ENCODE measurements around the gene FYCO1.

FYCO1 gene

DNA sequence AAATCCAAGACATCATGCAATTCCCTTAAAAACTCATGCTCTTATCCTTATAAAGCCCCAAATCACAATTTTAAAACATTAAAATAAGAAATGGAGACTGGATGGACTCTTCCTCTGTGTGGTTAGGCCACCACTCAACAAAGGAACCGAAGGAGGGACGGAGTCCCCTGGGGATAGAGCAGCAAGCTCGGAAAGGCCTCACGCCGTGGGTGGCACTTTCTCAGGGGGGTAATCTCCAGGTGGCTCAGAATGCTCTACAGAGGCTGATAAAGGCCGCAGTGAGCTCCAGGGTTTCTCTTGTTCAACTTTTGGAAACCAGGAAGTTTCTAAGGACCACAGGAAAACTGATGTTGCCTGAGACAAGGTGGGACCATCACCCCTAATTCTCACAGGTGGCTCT lies 86.1 kb downstream of the FYCO1 start:
- no peak overlapping the region for H3K27ac ChIP-seq (ENCODE audit: low read depth, low read length)
- no peak overlapping the region for H3K4me3 ChIP-seq (ENCODE audit: low read length)
- no peaks in the 10 kb centered on the region for H3K27me3 ChIP-seq (ENCODE audit: control insufficient read depth, insufficient read depth, low read length)
- H3K4me1 ChIP-seq (ENCODE audit: control insufficient read depth, insufficient read depth, low read length): no peaks in the 10 kb centered on the region
- no peaks in the 10 kb centered on the region for H3K36me3 ChIP-seq (ENCODE audit: control insufficient read depth, insufficient read depth, low read length)
- H3K9ac ChIP-seq (ENCODE audit: low read length): no peak overlapping the region

DNA sequence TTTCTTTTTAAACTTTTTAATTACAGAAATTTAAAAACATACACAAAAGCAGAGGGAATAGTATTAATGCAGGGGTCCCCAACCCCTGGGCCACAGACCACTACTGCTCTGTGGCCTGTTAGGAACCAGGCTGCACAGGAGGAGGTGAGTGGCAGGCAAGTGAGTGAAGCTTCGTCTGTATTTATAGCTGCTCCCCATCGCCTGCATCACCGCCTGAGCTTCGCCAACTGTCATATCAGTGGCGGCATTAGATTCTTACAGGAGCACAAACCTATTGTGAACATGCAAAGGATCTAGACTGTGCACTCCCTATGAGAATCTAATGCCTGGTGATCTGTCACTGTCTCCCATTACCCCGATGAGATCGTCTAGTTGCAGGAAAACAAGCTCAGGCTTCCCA lies 86.9 kb downstream of the FYCO1 start:
- H3K36me3 ChIP-seq (ENCODE audit: control insufficient read depth, insufficient read depth, low read length): no peaks in the 10 kb centered on the region
- H3K27me3 ChIP-seq (ENCODE audit: control insufficient read depth, insufficient read depth, low read length): no peaks in the 10 kb centered on the region
- H3K4me3 ChIP-seq (ENCODE audit: low read length): no peak overlapping the region
- H3K27ac ChIP-seq (ENCODE audit: low read depth, low read length): no peak overlapping the region
- no peaks in the 10 kb centered on the region for H3K4me1 ChIP-seq (ENCODE audit: control insufficient read depth, insufficient read depth, low read length)
- H3K9ac ChIP-seq (ENCODE audit: low read length): no peak overlapping the region

DNA sequence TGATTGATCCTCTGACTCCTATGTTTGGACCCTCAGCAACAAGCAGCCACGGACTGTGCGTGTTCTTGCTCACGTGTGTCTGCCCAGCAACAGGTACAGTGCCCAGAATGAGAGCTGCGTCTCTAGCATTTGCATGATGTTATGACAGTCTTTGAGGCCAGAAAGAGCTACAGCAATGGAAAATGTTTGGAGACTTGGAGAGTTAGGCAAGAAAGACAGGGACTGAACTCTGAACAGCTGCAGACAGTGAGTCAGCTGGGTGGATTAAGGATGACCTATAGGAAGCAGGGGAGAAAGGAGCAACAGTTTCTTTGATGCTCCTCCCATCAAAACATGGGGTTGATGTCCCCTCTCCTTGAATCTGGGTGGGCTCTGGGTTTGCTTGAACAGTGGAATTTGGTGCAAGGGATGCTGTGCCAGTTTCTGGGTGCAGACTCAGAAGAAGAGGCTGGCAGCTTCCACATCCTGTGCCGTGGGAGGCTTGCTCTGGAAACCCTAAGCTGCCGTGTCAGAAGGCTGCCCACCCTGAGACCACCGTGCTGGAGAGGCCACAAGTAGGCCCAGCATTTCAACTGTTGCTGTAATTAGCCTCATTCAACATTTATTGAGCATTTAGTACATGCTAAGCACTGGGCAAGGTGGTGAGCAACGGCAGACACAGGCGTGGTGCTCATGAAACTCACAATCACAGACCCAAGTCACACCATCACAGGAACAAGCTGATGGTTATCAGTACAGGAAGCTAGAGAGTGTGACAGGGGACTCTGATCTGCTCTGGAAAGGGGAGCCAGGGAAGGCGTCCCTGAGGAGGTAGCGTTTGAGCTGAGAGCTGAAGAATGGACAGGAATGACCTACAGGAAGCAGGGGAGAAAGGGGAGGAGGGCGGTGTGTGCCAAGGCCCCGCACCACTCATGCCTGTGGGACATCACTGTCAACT lies 87.6 kb downstream of the FYCO1 start:
- no peak overlapping the region for H3K27ac ChIP-seq (ENCODE audit: low read depth, low read length)

GRCh38 chr3:45906681-45907407 lies 88.8 kb downstream of the FYCO1 start:
- Histone ChIP-seq H3K4me3 (ENCODE audit: low read length) (no peak overlapping the region), H3K27me3 (ENCODE audit: control insufficient read depth, insufficient read depth, low read length) (no peaks in the 10 kb centered on the region), H3K4me1 (ENCODE audit: control insufficient read depth, insufficient read depth, low read length) (no peaks in the 10 kb centered on the region), H3K27ac (ENCODE audit: low read depth, low read length) (no peak overlapping the region), H3K36me3 (ENCODE audit: control insufficient read depth, insufficient read depth, low read length) (no peaks in the 10 kb centered on the region), H3K9ac (ENCODE audit: low read length) (no peak overlapping the region)

More for the DNA sequence above, 87.6 kb downstream of the FYCO1 start:
- Histone ChIP-seq H3K27me3 (ENCODE audit: control insufficient read depth, insufficient read depth, low read length) (no peaks in the 10 kb centered on the region), H3K9ac (ENCODE audit: low read length) (no peak overlapping the region), H3K4me3 (ENCODE audit: low read length) (no peak overlapping the region), H3K36me3 (ENCODE audit: control insufficient read depth, insufficient read depth, low read length) (no peaks in the 10 kb centered on the region), H3K4me1 (ENCODE audit: control insufficient read depth, insufficient read depth, low read length) (no peaks in the 10 kb centered on the region)

- no peak overlapping the region for H3K9ac ChIP-seq (ENCODE audit: low read length)
- H3K4me3 ChIP-seq (ENCODE audit: low read length): no peak overlapping the region
- H3K36me3 ChIP-seq (ENCODE audit: control insufficient read depth, insufficient read depth, low read length): no peaks in the 10 kb centered on the region
- no peak overlapping the region for H3K27ac ChIP-seq (ENCODE audit: low read depth, low read length)
- no peaks in the 10 kb centered on the region for H3K4me1 ChIP-seq (ENCODE audit: control insufficient read depth, insufficient read depth, low read length)
- H3K27me3 ChIP-seq (ENCODE audit: control insufficient read depth, insufficient read depth, low read length): no peaks in the 10 kb centered on the region
Observed at GRCh38 chr3:45905755-45906154, 89.9 kb downstream of the FYCO1 start.

DNA sequence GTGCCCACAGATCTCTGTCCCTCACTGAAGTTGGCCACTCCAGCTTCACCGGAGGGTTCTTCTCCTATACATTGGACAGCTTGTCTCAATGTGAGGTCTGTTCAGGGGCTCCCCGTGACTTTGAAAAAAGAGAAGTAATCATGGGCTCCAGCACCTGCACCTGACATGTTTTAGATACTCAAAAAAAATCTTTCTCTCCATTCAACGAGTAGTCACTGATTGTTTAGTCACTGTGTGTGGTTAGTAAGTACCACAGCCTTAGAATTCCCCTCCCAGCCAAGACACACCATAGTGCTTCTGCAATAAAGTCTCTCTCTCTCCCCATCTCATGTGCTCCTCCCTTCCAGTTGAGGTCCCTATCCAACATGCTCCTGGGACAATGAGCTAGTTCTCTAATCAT lies 90.7 kb downstream of the FYCO1 start:
- Histone ChIP-seq H3K27me3 (ENCODE audit: control insufficient read depth, insufficient read depth, low read length) (no peaks in the 10 kb centered on the region), H3K27ac (ENCODE audit: low read depth, low read length) (no peak overlapping the region), H3K4me1 (ENCODE audit: control insufficient read depth, insufficient read depth, low read length) (no peaks in the 10 kb centered on the region), H3K36me3 (ENCODE audit: control insufficient read depth, insufficient read depth, low read length) (no peaks in the 10 kb centered on the region), H3K4me3 (ENCODE audit: low read length) (no peak overlapping the region), H3K9ac (ENCODE audit: low read length) (no peak overlapping the region)

DNA sequence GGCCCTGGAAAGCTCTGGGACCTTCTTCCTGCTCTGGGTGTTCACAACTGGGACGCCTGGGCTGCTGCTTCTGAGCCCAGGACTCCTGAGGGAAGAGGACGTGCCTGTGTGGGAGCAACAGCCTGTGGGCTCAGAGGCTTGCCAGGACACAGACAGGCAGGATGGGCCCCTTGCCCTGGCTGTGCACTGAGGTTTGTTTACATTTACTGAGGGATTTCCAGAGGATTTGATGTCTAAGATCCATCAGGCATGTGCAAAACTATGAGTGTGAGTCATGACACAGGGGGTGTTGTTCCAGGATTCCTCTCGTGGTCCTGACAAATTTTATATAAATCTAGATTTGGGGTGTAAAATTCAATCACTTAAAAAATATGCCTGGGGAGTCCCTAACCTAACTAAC lies 98.7 kb downstream of the FYCO1 start:
- Histone ChIP-seq H3K27ac (ENCODE audit: low read depth, low read length) (no peak overlapping the region), H3K4me3 (ENCODE audit: low read length) (no peak overlapping the region), H3K9ac (ENCODE audit: low read length) (no peak overlapping the region), H3K27me3 (ENCODE audit: control insufficient read depth, insufficient read depth, low read length) (no peaks in the 10 kb centered on the region), H3K4me1 (ENCODE audit: control insufficient read depth, insufficient read depth, low read length) (no peaks in the 10 kb centered on the region), H3K36me3 (ENCODE audit: control insufficient read depth, insufficient read depth, low read length) (no peaks in the 10 kb centered on the region)

GRCh38 chr3:45895686-45896468 lies 99.7 kb downstream of the FYCO1 start:
- Histone ChIP-seq H3K9ac (ENCODE audit: low read length) (no peak overlapping the region), H3K27ac (ENCODE audit: low read depth, low read length) (no peak overlapping the region), H3K4me3 (ENCODE audit: low read length) (no peak overlapping the region), H3K27me3 (ENCODE audit: control insufficient read depth, insufficient read depth, low read length) (no peaks in the 10 kb centered on the region), H3K4me1 (ENCODE audit: control insufficient read depth, insufficient read depth, low read length) (no peaks in the 10 kb centered on the region), H3K36me3 (ENCODE audit: control insufficient read depth, insufficient read depth, low read length) (no peaks in the 10 kb centered on the region)

GRCh38 chr3:45894015-45894414 lies 101.6 kb downstream of the FYCO1 start:
- no peaks in the 10 kb centered on the region for H3K4me1 ChIP-seq (ENCODE audit: control insufficient read depth, insufficient read depth, low read length)
- no peak overlapping the region for H3K4me3 ChIP-seq (ENCODE audit: low read length)
- H3K9ac ChIP-seq (ENCODE audit: low read length): no peak overlapping the region
- H3K27ac ChIP-seq (ENCODE audit: low read depth, low read length): no peak overlapping the region
- no peaks in the 10 kb centered on the region for H3K27me3 ChIP-seq (ENCODE audit: control insufficient read depth, insufficient read depth, low read length)
- no peaks in the 10 kb centered on the region for H3K36me3 ChIP-seq (ENCODE audit: control insufficient read depth, insufficient read depth, low read length)

DNA sequence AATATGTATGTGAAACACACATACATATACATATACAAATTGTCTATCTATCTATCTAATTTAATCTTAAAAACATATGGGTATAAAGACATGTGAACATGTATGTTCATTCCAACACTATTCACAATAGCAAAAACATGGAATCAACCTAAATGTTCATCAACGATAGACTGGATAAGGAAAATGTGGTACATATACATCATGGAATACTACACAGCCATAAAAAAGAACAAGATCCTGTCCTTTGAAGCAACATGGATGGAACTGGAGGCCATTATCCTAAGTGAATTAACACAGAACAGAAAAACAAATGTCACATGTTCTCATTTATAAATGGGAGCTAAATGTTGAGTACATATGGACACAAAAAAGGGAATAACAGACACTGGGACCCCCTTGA lies 103.5 kb downstream of the FYCO1 start:
- H3K4me3 ChIP-seq (ENCODE audit: low read length): no peak overlapping the region
- no peaks in the 10 kb centered on the region for H3K4me1 ChIP-seq (ENCODE audit: control insufficient read depth, insufficient read depth, low read length)
- no peaks in the 10 kb centered on the region for H3K27me3 ChIP-seq (ENCODE audit: control insufficient read depth, insufficient read depth, low read length)
- H3K36me3 ChIP-seq (ENCODE audit: control insufficient read depth, insufficient read depth, low read length): no peaks in the 10 kb centered on the region
- H3K9ac ChIP-seq (ENCODE audit: low read length): no peak overlapping the region
- no peak overlapping the region for H3K27ac ChIP-seq (ENCODE audit: low read depth, low read length)

DNA sequence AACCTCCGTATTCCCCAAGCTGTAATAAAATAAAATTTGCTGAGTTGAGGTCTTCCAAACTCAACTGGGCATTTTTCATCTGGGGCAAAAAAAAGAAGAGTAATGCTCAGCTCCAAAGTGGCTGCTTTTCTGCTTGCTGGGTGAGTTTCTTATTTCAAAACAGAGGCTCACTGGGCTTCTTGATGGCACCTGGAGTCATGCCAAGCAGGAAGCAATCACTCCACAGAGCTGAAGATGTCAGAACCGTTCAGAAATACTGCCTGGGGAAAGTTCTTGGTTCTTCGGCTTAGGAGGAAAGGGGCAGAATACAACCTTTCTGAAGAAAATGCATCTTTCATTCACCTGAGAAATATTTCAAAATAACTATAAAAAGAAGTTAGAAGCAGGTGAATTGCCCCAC lies 105.2 kb downstream of the FYCO1 start:
- no peak overlapping the region for H3K9ac ChIP-seq (ENCODE audit: low read length)
- H3K4me1 ChIP-seq (ENCODE audit: control insufficient read depth, insufficient read depth, low read length): no peaks in the 10 kb centered on the region
- no peaks in the 10 kb centered on the region for H3K36me3 ChIP-seq (ENCODE audit: control insufficient read depth, insufficient read depth, low read length)
- H3K27me3 ChIP-seq (ENCODE audit: control insufficient read depth, insufficient read depth, low read length): no peaks in the 10 kb centered on the region
- no peak overlapping the region for H3K27ac ChIP-seq (ENCODE audit: low read depth, low read length)
- H3K4me3 ChIP-seq (ENCODE audit: low read length): no peak overlapping the region

DNA sequence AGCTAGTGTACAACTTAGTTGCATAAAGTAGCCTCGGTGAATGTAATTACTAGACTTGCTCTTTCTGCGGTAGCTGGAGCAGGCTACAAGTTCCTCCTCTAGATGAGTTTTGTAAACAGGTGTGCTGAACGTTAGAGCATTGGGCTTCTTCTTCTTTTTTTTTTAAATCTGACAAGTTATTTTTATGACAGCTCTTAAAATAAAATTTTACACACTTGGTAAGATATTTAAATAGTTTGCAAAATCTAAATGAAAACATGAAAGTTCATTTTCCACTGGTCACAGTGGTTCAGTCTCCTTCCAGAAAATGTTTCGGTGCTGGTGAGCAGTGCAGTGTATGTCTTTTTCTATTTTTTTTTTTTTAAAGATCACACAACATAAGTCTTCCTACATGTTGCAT lies 106.3 kb downstream of the FYCO1 start:
- Histone ChIP-seq H3K9ac (ENCODE audit: low read length) (no peak overlapping the region), H3K36me3 (ENCODE audit: control insufficient read depth, insufficient read depth, low read length) (no peaks in the 10 kb centered on the region), H3K4me1 (ENCODE audit: control insufficient read depth, insufficient read depth, low read length) (no peaks in the 10 kb centered on the region), H3K4me3 (ENCODE audit: low read length) (no peak overlapping the region), H3K27ac (ENCODE audit: low read depth, low read length) (no peak overlapping the region), H3K27me3 (ENCODE audit: control insufficient read depth, insufficient read depth, low read length) (no peaks in the 10 kb centered on the region)
